RCC 7860 (cell line): ENCODE measurements around the gene HMGXB3.

Experiments used
- DNase-seq: peaks from one replicate; pipeline ENCODE4 v3.0.0-alpha.2; 2015; ENCODE audit warnings: low spot score
- FAIRE-seq: peaks from 2 replicates; lab custom pipeline; 2012; peaks lifted over from hg19 to GRCh38; lab: Jason Lieb, UNC

Gene HMGXB3

GRCh38 chr5:150052226-150052955 is 51.9 kb downstream of the HMGXB3 start:
- FAIRE-seq (no peak), DNase-seq (no peak)

DNA sequence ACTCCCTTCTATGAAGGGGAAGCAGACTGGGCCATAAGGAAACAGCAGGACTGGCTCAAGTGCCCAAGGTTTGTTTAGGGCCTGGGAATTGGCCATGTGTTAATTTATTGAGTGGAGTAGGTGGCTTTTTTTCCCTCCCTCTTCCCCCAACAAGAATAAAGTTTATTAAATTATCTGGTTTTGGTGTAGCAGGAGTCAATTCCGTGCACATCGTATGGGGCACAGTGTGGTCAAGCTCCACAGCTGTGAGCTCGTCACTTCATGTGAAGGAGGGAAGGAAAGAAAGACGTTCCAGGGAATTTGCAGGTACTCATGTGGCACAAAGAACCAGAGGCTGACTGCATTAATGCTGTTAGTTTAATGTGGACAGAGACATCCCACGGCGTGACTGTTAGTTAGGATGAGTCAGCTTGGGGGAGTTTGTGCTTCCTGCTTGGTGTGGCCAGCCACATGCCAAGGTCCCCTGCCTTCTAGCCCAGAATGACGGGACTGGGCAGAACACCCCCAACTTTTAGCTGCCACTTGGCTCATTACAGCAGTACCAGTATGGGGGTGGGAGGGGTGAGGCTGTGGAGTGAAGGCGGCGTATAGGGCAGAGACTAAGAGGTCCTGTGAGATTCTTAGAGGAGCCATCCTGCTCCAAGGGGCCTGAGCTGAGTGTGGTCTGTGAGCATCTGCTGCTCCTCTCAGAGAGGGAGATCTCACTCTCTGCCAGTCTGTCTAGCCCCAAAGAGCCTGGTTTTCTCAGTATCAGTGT is 52.6 kb downstream of the HMGXB3 start:
- FAIRE-seq, result peak; percentile 97
- peak; percentile 97 for DNase-seq

DNA sequence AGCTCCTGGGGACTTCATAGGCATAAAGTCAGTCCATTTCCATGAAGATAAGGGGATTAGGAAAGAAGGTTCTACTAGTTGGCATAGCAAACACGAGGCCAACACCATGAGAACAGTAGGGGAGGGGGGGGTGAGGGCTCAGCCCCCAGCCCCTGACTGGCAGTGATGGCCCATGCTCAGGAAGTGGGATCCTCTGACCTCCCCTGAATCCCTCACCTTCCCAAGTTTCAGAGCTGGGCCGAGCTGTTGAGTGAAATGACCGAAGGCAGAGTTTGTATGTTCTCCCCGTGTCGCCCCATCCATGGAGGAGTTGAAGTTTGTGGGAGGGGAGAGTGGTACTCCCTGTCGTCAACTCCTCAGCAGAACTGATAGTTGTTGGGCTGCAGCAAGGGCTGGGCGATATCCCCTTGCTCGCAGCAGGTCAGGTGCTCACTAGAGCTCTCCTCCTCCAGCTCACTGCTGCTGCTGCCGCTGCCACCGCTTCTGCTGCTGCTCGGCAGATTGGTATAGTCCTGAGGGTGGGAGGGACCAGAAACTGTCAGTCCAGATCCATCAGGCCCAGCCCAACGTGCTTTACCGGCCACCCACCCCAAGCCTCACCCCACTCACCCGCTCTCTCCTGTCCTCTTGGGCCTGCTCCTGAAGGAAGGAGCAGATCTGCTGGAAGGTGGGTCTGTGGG is 53.3 kb downstream of the HMGXB3 start:
- DNase-seq (no peak), FAIRE-seq (no peak)

DNA sequence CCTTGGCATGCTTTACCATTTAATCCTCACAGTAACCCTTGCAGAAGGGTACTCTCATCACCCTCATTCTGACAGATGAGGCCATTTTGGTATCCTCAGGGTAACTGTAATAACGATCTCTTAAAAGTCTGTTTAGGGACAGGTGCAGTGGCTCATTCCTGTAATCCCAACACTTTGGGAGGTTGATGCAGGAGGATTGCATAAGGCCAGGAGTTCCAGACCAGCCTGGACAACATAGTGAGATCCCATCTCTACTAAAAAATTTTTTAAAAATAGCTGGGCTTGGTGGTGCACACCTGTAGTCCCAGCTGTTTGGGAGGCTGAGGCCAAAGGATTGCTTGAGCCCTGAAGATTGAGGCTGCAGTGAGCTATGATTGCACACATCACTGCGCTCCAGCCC is 54.0 kb downstream of the HMGXB3 start:
- no peak for DNase-seq
- FAIRE-seq, result no peak

DNA sequence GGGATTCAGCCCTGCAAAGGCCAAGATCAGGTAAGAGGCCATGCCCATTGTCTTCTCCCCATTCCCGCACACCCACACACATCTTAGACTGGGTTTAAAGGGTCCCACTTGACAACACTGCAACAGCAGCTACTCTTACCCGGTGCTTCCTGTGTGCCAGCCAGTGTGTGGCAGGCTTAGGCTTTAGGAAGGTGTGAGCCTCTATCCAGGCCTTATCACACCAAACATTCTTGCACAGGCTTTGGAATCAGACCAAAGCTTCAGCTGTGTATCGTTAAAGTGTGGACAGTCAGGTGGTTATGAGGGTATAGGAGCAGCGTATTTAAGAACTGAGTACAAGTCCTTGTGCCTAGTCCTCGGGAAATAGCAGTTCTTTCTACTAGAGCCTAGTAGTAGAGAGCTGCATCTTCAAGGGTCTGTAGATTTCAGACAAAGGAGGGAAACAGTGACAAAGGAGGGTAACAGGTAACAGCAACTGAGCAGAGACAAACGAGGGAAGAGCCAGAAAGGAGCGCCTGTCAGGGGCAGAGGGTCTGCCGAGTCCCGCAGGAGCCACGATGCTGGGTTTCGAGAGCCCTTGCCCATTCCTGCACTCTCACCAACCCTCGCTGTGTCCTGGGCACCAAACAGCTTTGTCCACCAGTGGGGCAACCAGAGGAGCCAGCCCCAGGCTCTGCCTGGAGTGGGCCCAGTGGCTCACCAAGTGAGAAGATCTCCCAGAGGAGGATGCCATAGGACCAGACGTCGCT is 55.0 kb downstream of the HMGXB3 start:
- no peak for DNase-seq
- no peak for FAIRE-seq

- DNase-seq, result no peak
- FAIRE-seq, result no peak
Measured at GRCh38 chr5:150056075-150056443, 55.5 kb downstream of the HMGXB3 start.

DNA sequence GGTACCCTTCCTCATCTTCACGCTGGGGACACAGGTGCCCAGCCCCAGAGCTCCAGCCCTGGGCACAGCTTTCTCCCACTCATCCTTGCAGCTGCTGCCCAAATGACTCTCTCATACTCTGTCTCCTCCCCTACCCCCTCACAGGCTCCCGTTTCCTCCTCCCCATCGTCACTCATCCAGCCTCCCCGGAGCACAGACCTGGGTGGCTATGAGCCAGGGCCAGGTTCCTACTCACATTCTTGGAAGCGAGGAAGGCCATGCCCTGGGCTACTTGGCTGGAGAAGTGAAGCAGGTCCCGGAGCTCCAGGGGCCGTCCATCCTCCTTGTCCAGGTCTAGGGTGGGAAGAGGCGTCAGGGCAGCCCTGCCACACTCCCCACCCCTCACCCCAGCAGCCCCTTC is 56.5 kb downstream of the HMGXB3 start:
- no peak for FAIRE-seq

GRCh38 chr5:150057511-150057910 is 57.0 kb downstream of the HMGXB3 start:
- FAIRE-seq, result no peak
- no peak for DNase-seq

More for the DNA sequence above, 56.5 kb downstream of the HMGXB3 start:
- no peak for DNase-seq

- no peak for DNase-seq
- FAIRE-seq, result no peak
Measured at GRCh38 chr5:150057996-150058395, 57.5 kb downstream of the HMGXB3 start.

DNA sequence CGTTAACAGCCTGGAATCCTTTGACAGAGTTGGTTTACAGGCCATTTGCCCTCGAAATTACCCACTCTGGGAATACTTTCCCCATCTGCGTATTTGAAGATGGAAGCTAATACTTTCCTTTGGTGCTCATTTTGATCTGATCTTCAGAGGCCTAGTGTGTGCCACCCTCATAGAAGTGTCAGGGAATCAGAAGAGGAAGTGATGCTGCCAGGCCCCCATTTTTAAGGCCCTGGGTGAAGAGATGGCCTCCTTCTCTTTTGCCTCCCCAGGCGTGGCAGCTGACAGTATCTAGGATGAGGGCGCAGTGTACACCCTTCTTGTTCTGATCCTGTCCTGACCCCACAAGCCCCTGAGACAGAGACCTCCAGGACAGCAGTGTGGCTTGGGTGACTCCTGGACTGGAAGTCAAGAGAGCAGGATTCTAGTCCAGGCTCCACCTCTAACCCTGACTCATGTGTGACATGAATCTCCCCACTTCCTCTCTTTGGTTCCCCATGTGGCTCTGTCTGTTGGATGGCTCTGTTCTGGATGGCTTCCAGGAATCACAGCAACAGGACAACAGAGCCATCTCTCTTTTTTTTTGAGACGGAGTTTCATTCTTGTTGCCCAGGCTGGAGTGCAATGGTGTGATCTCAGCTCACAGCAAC is 58.1 kb downstream of the HMGXB3 start:
- FAIRE-seq (peak; percentile 82), DNase-seq (peak; percentile 91)

GRCh38 chr5:150059623-150060022 is 59.1 kb downstream of the HMGXB3 start:
- FAIRE-seq (no peak), DNase-seq (no peak)

- DNase-seq (no peak), FAIRE-seq (no peak)
Measured at GRCh38 chr5:150060471-150060870, 59.9 kb downstream of the HMGXB3 start.

GRCh38 chr5:150061538-150061995 is 61.0 kb downstream of the HMGXB3 start:
- DNase-seq (no peak), FAIRE-seq (no peak)

DNA sequence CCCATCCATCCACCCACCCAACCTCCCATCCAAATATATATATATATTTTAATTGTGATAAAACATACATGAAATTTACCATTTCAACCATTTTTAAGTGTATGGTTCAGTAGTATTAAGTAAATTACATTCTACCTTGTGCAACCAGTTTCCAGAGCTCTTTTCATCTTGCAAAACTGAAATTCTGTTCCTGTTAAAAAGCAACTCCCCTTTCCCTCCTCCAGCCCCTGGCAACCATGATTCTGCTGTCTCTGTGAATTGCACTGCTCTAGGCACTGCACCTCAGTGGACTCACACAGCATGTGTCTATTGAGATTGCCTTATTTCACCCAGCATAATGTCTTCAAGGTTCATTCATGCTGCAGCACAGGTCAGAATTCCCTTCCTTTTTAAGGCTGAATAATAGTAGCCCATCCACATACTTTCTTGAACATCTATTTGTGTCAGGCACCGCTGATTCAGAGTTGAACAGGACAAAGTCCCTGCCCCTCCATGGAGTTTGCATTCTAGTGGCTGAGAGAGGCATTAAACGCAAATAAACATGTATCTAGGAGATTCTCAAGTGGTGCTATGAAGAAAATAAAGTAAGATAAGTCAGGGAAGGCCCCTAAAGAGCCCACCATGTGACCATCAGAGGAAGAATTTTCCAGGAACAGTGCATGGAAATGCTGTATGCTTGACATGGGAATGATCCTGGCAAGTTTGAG is 61.8 kb downstream of the HMGXB3 start:
- DNase-seq (no peak), FAIRE-seq (no peak)

DNA sequence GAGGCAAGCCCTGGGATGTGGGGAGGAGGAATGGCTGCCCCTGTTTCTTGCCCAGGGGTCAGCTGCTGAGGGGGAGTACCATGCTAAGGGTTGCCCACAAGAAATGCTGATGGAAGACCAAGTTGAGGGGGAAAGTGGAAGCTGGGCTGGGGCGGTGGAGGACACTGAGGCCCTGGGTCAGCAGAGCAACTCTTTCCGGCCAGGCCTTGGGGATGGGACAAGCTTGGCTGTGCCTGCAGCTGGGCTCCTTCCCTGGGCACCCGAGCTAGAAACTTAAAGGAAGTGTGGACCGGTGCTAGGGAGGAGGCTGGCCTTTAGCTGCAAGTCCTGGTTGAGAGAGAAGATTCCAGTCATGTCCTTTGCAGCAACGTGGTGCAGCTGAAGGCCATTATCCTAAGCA is 63.1 kb downstream of the HMGXB3 start:
- no peak for FAIRE-seq
- DNase-seq, result no peak

GRCh38 chr5:150064681-150065220 is 64.2 kb downstream of the HMGXB3 start:
- no peak for DNase-seq
- FAIRE-seq, result no peak

- DNase-seq (peak; percentile 77), FAIRE-seq (peak; percentile 82)
Measured at GRCh38 chr5:150065346-150065745, 64.8 kb downstream of the HMGXB3 start.

- FAIRE-seq, result peak; percentile 44
- peak; percentile 86 for DNase-seq
Measured at GRCh38 chr5:150065886-150066285, 65.3 kb downstream of the HMGXB3 start.

GRCh38 chr5:150066436-150066835 is 65.9 kb downstream of the HMGXB3 start:
- FAIRE-seq (no peak), DNase-seq (no peak)
